Measurements from ENCODE around the gene MED22.
"Not testable (repeated sequence)": the region's sequence is repeated elsewhere in the genome, so short reads cannot be mapped to it uniquely, and the experiment has no call there.

Gene MED22

DNA sequence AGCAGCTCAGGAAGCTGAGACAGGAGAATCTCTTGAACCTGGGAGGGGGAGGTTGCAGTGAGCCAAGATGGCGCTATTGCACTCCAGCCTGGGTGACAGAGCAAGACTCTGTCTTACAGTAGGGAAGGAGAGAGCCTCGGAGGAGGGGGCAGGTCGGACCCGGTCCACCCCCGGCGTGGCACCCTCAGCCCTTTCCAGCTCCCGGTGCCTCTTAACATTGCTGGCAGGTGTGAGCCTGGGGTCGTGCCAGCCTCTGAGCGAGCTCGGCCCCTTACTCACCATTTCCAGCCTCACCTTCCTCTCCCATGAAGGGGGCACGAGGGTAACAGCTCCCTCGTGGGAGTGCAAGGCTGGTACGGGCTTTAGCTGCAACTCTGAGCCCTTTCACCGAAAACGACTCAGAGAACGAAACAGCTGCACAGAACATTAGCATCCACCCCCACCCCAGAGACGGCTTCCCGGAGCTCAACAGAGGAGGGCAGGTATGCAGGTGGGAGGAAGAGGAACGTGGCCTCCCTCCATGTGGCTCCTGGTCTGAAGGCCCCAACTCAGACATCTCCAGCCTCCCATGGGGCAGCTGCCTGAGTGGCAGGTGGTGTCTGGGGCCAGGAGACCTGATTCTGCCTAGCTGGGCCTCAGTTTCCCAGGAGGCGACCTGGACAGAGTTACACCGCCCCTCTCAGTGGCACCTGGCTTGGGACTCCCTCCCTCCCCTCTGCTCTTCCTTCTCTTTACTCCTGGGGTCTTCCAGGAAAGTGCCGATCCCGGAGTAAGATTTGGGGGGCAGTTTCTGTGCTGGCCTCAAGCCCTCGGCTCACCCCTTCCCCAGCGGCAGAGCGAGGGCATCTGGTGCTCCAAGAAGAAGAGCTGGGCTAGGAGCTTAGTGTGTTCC lies 44.4 kb downstream of the MED22 start:
- no peak for DNase-seq

GRCh38 chr9:133301253-133302230 lies 46.4 kb downstream of the MED22 start:
- no peak for DNase-seq

GRCh38 chr9:133299996-133300395 lies 47.9 kb downstream of the MED22 start:
- DNase-seq: not testable (repeated sequence)

DNA sequence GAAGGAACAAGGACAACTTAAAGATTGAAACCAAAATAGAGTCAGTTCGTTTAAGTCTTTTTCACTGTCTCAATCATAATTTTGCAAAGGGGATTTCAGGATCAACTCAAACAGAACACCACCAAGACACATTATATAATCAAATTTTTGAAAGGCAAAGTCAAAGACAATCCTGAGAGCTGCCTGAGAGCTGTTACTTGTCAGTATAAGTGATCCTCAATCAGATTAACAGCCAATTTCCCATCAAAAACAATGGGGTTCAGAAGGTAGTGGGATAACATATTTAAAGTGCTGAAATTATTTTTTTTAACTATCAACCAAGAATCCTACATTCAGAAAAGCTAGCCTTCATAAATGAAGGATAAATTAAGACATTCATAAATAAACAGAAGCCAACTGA lies 53.7 kb downstream of the MED22 start:
- no peak for DNase-seq

DNA sequence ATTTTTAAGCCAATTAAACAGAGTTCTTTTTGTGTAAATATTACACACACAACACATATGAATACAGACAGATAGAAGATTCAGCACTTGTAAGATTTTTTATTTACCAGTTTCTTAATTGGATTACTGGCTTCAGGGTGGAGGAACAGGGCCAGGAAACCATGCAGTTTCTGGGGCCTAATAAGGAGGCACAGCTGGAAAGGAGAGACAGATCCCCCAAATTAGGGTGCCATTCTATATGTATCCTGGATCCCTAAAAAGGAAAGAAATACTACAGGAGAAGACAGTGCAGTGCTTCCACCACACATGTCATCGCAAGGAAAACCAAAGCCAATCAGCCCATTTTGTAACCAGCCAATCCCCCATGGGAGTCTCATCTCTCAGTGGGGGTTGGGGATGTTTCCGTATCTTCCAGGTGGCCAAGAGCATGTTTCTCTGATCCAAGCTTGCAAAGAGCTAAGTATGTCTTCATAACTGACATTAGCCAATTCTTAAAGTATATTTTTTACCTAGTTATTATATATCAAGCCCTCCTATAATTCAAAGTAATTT lies 57.1 kb downstream of the MED22 start:
- DNase-seq: no peak

Measured in stimulated activated CD4-positive, alpha-beta T cell treated with anti-CD3 and anti-CD28 coated beads, Interleukin-4, amount 100 ng/mL, for 1 hour (primary cell).